CD4-positive, alpha-beta memory T cell (primary cell): Measurements from ENCODE around the gene LTA4H. TPM values are rescaled to one million over a fixed set of nuclear protein-coding genes. Genes with fewer than 3 reads are reported as not detected.

Experiments
- CTCF ChIA-PET: fragments of 350-600 bp; sonication (Branson Sonifier 250); formaldehyde crosslinking; loops from one replicate; lab custom pipeline; 2021; ENCODE audit warnings: inconsistent platforms; ENCODE audit not compliant: partially characterized antibody; lab: Charles Lee
- POLR2A ChIA-PET: fragments of 350-600 bp; sonication (Branson Sonifier 250); formaldehyde crosslinking; loops from one replicate; lab custom pipeline; 2021; ENCODE audit not compliant: partially characterized antibody; lab: Charles Lee
- DNase-seq, 5 donors: peaks; one replicate each; pipeline versions ENCODE4 v3.0.0 to v3.0.0-alpha.2; 2020 to 2022; ENCODE audit warnings: mixed read lengths in 1 of 5
- H3K27ac ChIP-seq: one replicate; pipeline ENCODE4 v1.7.0; 2013; ENCODE audit warnings: low read depth, low read length
- H3K27me3 ChIP-seq: 2 replicates; pipeline ENCODE4 v1.7.0; 2013; ENCODE audit warnings: mild to moderate bottlenecking, low read length, moderate library complexity; ENCODE audit not compliant: insufficient read depth
- H3K36me3 ChIP-seq: 2 replicates; pipeline ENCODE4 v1.7.0; 2013; ENCODE audit warnings: mild to moderate bottlenecking, low read length, moderate library complexity; ENCODE audit not compliant: insufficient read depth
- H3K4me1 ChIP-seq: 2 replicates; pipeline ENCODE4 v1.7.0; 2013; ENCODE audit warnings: mild to moderate bottlenecking, low read length, moderate library complexity; ENCODE audit not compliant: insufficient read depth
- H3K4me3 ChIP-seq, 2 donors: one replicate each; pipeline ENCODE4 v1.7.0; 2013; ENCODE audit warnings: low read length in 2 of 2, mild to moderate bottlenecking in 1 of 2
- H3K9me3 ChIP-seq, 2 donors: one replicate each; pipeline ENCODE4 v1.7.0; 2013; ENCODE audit warnings: low read length in 2 of 2, control low read depth in 1 of 2; ENCODE audit not compliant: control insufficient read depth in 1 of 2
- H3K27ac Mint-ChIP-seq, 7 donors: one replicate each; pipeline ENCODE4 v1.8.0; 2020 to 2021; ENCODE audit warnings: mixed read lengths in 7 of 7, mild to moderate bottlenecking in 6 of 7, inconsistent platforms in 3 of 7, moderate library complexity in 3 of 7
- H3K27me3 Mint-ChIP-seq, 2 donors: one replicate each; pipeline ENCODE4 v1.8.0; 2020 to 2021; ENCODE audit warnings: mixed read lengths in 2 of 2
- H3K36me3 Mint-ChIP-seq, 2 donors: one replicate each; pipeline ENCODE4 v1.8.0; 2020 to 2021; ENCODE audit warnings: mixed read lengths in 2 of 2, inconsistent platforms in 1 of 2, mild to moderate bottlenecking in 1 of 2
- H3K4me1 Mint-ChIP-seq, 4 donors: one replicate each; pipeline ENCODE4 v1.8.0; 2020 to 2021; ENCODE audit warnings: mixed read lengths in 4 of 4, mild to moderate bottlenecking in 1 of 4
- H3K4me3 Mint-ChIP-seq, 8 donors: one replicate each; pipeline ENCODE4 v1.8.0; 2020 to 2021; ENCODE audit warnings: mixed read lengths in 8 of 8, mild to moderate bottlenecking in 7 of 8, moderate library complexity in 6 of 8, inconsistent platforms in 3 of 8
- H3K9me3 Mint-ChIP-seq, 8 donors: one replicate each; pipeline ENCODE4 v1.8.0; 2020 to 2021; ENCODE audit warnings: mixed read lengths in 8 of 8, mild to moderate bottlenecking in 5 of 8, inconsistent platforms in 3 of 8, moderate library complexity in 1 of 8
- intact Hi-C: fragments of 100-400 bp; cut with micrococcal nuclease; formaldehyde crosslinking; loops from one replicate; pipeline ENCODE4 v1.15.1; 2023
- polyA plus RNA-seq, 2 donors: library from polyadenylated mRNA; unstranded; fragments of 300-500 nt; fragmentation: Illumina TruSeq; gene quantifications; one replicate each; pipeline ENCODE4 v1.2.3, GENCODE V29; 2021
- total RNA-seq, 2 experiments: library from RNA; stranded (reverse); gene quantifications; one replicate each; pipeline ENCODE4 v1.2.3, GENCODE V29; 2021

LTA4H gene
- total and polyA plus RNA-seq, 4 experiments from 2014 or later: 57.7 to 77.6 (median 58.7) TPM

- Histone ChIP-seq H3K4me1 (no peaks in the 10 kb centered on the region), H3K9me3 (no peaks in the 10 kb centered on the region), H3K4me3 (no peak overlapping the region), H3K36me3 (no peaks in the 10 kb centered on the region), H3K27ac (no peak overlapping the region), H3K27me3 (no peaks in the 10 kb centered on the region)
- intact Hi-C loops: no loop called here
- no peak overlapping the region for H3K27ac Mint-ChIP-seq
- CTCF ChIA-PET: no interaction called here
- no peak for DNase-seq
- POLR2A ChIA-PET: no interaction called here
- H3K9me3 Mint-ChIP-seq: no peaks in the 10 kb centered on the region
- H3K4me3 Mint-ChIP-seq: no peak overlapping the region
- H3K27me3 Mint-ChIP-seq: no peaks in the 10 kb centered on the region
- peaks cover 5 to 8% of the 10 kb centered on the region in 2 donors for H3K36me3 Mint-ChIP-seq
- H3K4me1 Mint-ChIP-seq: no peaks in the 10 kb centered on the region
Observed at GRCh38 chr12:95962222-95962621, 73.2 kb downstream of the LTA4H start.

GRCh38 chr12:95960241-95960640 is 75.1 kb downstream of the LTA4H start:
- CTCF ChIA-PET: interaction anchor here (1.0 kb wide), 1 partner anchor 33 kb away, joined by 3 read pairs; no protein-coding TSS in a partner anchor
- POLR2A ChIA-PET: no interaction called here

GRCh38 chr12:95959107-95959506 is 76.3 kb downstream of the LTA4H start:
- Mint-ChIP-seq H3K27me3 (no peaks in the 10 kb centered on the region), H3K9me3 (no peaks in the 10 kb centered on the region), H3K4me1 (no peaks in the 10 kb centered on the region), H3K36me3 (no peaks in the 10 kb centered on the region), H3K4me3 (no peak overlapping the region), H3K27ac (no peak overlapping the region)
- intact Hi-C loops: no loop called here
- Histone ChIP-seq H3K4me1 (no peaks in the 10 kb centered on the region), H3K36me3 (no peaks in the 10 kb centered on the region), H3K27me3 (no peaks in the 10 kb centered on the region), H3K27ac (no peak overlapping the region), H3K4me3 (no peak overlapping the region), H3K9me3 (no peaks in the 10 kb centered on the region)
- no peak for DNase-seq
- POLR2A ChIA-PET: interaction anchor here (1.8 kb wide), 1 partner anchor 16 kb away, joined by 5 read pairs; the partner anchor contains the start of genes AMDHD1 and CCDC38
- CTCF ChIA-PET: interaction anchor here (1.7 kb wide), 1 partner anchor 41 kb away, joined by 8 read pairs; no protein-coding TSS in a partner anchor

More at GRCh38 chr12:95960241-95960640, 75.1 kb downstream of the LTA4H start:
- H3K4me3 ChIP-seq: no peak overlapping the region
- Mint-ChIP-seq H3K4me1 (no peaks in the 10 kb centered on the region), H3K36me3 (no peaks in the 10 kb centered on the region), H3K4me3 (no peak overlapping the region), H3K27me3 (no peaks in the 10 kb centered on the region), H3K9me3 (no peaks in the 10 kb centered on the region), H3K27ac (no peak overlapping the region)
- H3K9me3 ChIP-seq: no peaks in the 10 kb centered on the region
- no peaks in the 10 kb centered on the region for H3K4me1 ChIP-seq
- H3K36me3 ChIP-seq: no peaks in the 10 kb centered on the region
- no peak for DNase-seq
- H3K27ac ChIP-seq: no peak overlapping the region
- H3K27me3 ChIP-seq: no peaks in the 10 kb centered on the region
- intact Hi-C loops: no loop called here

- H3K27me3 ChIP-seq: no peaks in the 10 kb centered on the region
- peaks cover 0 to under 1% of the 10 kb centered on the region in 2 donors for H3K27me3 Mint-ChIP-seq
- no peak overlapping the region for H3K27ac ChIP-seq
- H3K4me3 ChIP-seq: no peak overlapping the region
- no peaks in the 10 kb centered on the region for H3K9me3 ChIP-seq
- H3K27ac Mint-ChIP-seq: no peak overlapping the region
- no peaks in the 10 kb centered on the region for H3K36me3 ChIP-seq
- intact Hi-C loops: no loop called here
- no peak for DNase-seq
- peaks cover 0 to 4% of the 10 kb centered on the region in 2 donors for H3K36me3 Mint-ChIP-seq
- no peaks in the 10 kb centered on the region for H3K9me3 Mint-ChIP-seq
- ChIA-PET CTCF (interaction anchor here (1.7 to 2.1 kb wide), 2 partner anchors 13 to 42 kb away, joined by 8 to 9 read pairs; partner anchors contain the start of gene AMDHD1), POLR2A (interaction anchor here (1.1 kb wide), 1 partner anchor 13 kb away, joined by 3 read pairs; the partner anchor contains the start of gene AMDHD1)
- no peaks in the 10 kb centered on the region for H3K4me1 Mint-ChIP-seq
- H3K4me3 Mint-ChIP-seq: no peak overlapping the region
- H3K4me1 ChIP-seq: no peaks in the 10 kb centered on the region
Observed at GRCh38 chr12:95956557-95957145, 78.7 kb downstream of the LTA4H start.

GRCh38 chr12:95955549-95956159 is 79.7 kb downstream of the LTA4H start:
- Histone ChIP-seq H3K27ac (no peak overlapping the region), H3K27me3 (no peaks in the 10 kb centered on the region), H3K9me3 (no peaks in the 10 kb centered on the region), H3K36me3 (no peaks in the 10 kb centered on the region), H3K4me3 (no peak overlapping the region), H3K4me1 (no peaks in the 10 kb centered on the region)
- POLR2A ChIA-PET: interaction anchor here (2.1 kb wide), 1 partner anchor 13 kb away, joined by 11 read pairs; the partner anchor contains the start of genes AMDHD1 and CCDC38
- CTCF ChIA-PET: interaction anchor here (1.0 to 2.1 kb wide), 4 partner anchors 12 to 43 kb away, joined by 3 to 9 read pairs (median 6); partner anchors contain the start of gene AMDHD1
- H3K4me3 Mint-ChIP-seq: no peak overlapping the region
- peaks cover 0 to 4% of the 10 kb centered on the region in 2 donors for H3K36me3 Mint-ChIP-seq
- H3K4me1 Mint-ChIP-seq: no peaks in the 10 kb centered on the region
- intact Hi-C loops: no loop called here
- no peak overlapping the region for H3K27ac Mint-ChIP-seq
- H3K27me3 Mint-ChIP-seq: peaks cover 0 to 8% of the 10 kb centered on the region in 2 donors
- peaks cover 0 to 4% (median 0%) of the 10 kb centered on the region in 8 donors for H3K9me3 Mint-ChIP-seq
- no peak for DNase-seq

- CTCF ChIA-PET: interaction anchor here (1.1 to 3.1 kb wide), 4 partner anchors 8 to 46 kb away, joined by 3 to 9 read pairs (median 6); partner anchors contain the start of genes AMDHD1 and CCDC38
- intact Hi-C loops: no loop called here
- H3K4me3 ChIP-seq: no peak overlapping the region
- POLR2A ChIA-PET: interaction anchor here (2.4 kb wide), 1 partner anchor 10 kb away, joined by 7 read pairs; the partner anchor contains the start of genes AMDHD1 and CCDC38
- no peak overlapping the region for H3K27ac Mint-ChIP-seq
- no peak overlapping the region for H3K27ac ChIP-seq
- H3K27me3 Mint-ChIP-seq: peaks cover 2 to 10% of the 10 kb centered on the region in 2 donors
- DNase-seq: no peak
- no peaks in the 10 kb centered on the region for H3K4me1 ChIP-seq
- no peaks in the 10 kb centered on the region for H3K9me3 ChIP-seq
- H3K36me3 Mint-ChIP-seq: peaks cover 0 to 8% of the 10 kb centered on the region in 2 donors
- no peaks in the 10 kb centered on the region for H3K4me1 Mint-ChIP-seq
- H3K9me3 Mint-ChIP-seq: peaks cover 0 to 4% (median 0%) of the 10 kb centered on the region in 8 donors
- no peak overlapping the region for H3K4me3 Mint-ChIP-seq
- no peaks in the 10 kb centered on the region for H3K27me3 ChIP-seq
- H3K36me3 ChIP-seq: no peaks in the 10 kb centered on the region
Observed at GRCh38 chr12:95953000-95953399, 82.4 kb downstream of the LTA4H start.

GRCh38 chr12:95951515-95951914 is 83.9 kb downstream of the LTA4H start:
- H3K4me3 ChIP-seq: no peak overlapping the region
- H3K27ac Mint-ChIP-seq: no peak overlapping the region
- peaks cover 0 to 4% (median 0%) of the 10 kb centered on the region in 8 donors for H3K9me3 Mint-ChIP-seq
- H3K4me1 ChIP-seq: no peaks in the 10 kb centered on the region
- H3K9me3 ChIP-seq: no peaks in the 10 kb centered on the region
- H3K27me3 Mint-ChIP-seq: peaks cover 2 to 10% of the 10 kb centered on the region in 2 donors
- CTCF ChIA-PET: interaction anchor here (2.0 to 3.1 kb wide), 2 partner anchors 34 to 47 kb away, joined by 5 to 9 read pairs; no protein-coding TSS in a partner anchor
- no peaks in the 10 kb centered on the region for H3K36me3 ChIP-seq
- no peaks in the 10 kb centered on the region for H3K4me1 Mint-ChIP-seq
- no peak overlapping the region for H3K4me3 Mint-ChIP-seq
- peaks cover 0 to 8% of the 10 kb centered on the region in 2 donors for H3K36me3 Mint-ChIP-seq
- no peak overlapping the region for H3K27ac ChIP-seq
- intact Hi-C loops: no loop called here
- DNase-seq: no peak
- no peaks in the 10 kb centered on the region for H3K27me3 ChIP-seq
- POLR2A ChIA-PET: interaction anchor here (2.4 kb wide), 1 partner anchor 8 kb away, joined by 7 read pairs; the partner anchor contains the start of genes AMDHD1 and CCDC38
